Measurements from ENCODE around the gene BLNK.

GRCh38 chr10:96261132-96261531 lies 10.2 kb downstream of the BLNK start:
- TF ChIP-seq CTCF (IDR thresholded peaks at IDR 0.05) (no peak), POLR2A (IDR thresholded peaks at IDR 0.05) (no peak)

All from body of pancreas (tissue), 4 donors.